Nephron progenitor cell (in vitro differentiated cells): ENCODE data around the gene GDPD5.

Experiments
- DNase-seq: peaks from one replicate; pipeline ENCODE4 v3.0.0; 2021
- H3K27ac Mint-ChIP-seq: 2 replicates; pipeline ENCODE4 v1.8.0; 2021; ENCODE audit warnings: mild to moderate bottlenecking, moderate library complexity, mixed read lengths
- H3K27me3 Mint-ChIP-seq: 2 replicates; pipeline ENCODE4 v1.8.0; 2021; ENCODE audit warnings: mild to moderate bottlenecking, low read depth, mixed read lengths; ENCODE audit not compliant: poor library complexity
- H3K36me3 Mint-ChIP-seq: 2 replicates; pipeline ENCODE4 v1.8.0; 2021; ENCODE audit warnings: low read depth, mixed read lengths
- H3K4me1 Mint-ChIP-seq: 2 replicates; pipeline ENCODE4 v1.8.0; 2021; ENCODE audit warnings: mixed read lengths
- H3K4me3 Mint-ChIP-seq: 2 replicates; pipeline ENCODE4 v1.8.0; 2021; ENCODE audit warnings: mild to moderate bottlenecking, moderate library complexity, mixed read lengths
- H3K9me3 Mint-ChIP-seq: 2 replicates; pipeline ENCODE4 v1.8.0; 2021; ENCODE audit warnings: mild to moderate bottlenecking, moderate library complexity, mixed read lengths
- CTCF ChIP-seq: fragments of 200-600 bp; sonication (generic); IDR thresholded peaks from 2 replicates; pipeline ENCODE4 v1.5.0; 2021; ENCODE audit warnings: antibody characterized with exemption

Gene GDPD5

DNA sequence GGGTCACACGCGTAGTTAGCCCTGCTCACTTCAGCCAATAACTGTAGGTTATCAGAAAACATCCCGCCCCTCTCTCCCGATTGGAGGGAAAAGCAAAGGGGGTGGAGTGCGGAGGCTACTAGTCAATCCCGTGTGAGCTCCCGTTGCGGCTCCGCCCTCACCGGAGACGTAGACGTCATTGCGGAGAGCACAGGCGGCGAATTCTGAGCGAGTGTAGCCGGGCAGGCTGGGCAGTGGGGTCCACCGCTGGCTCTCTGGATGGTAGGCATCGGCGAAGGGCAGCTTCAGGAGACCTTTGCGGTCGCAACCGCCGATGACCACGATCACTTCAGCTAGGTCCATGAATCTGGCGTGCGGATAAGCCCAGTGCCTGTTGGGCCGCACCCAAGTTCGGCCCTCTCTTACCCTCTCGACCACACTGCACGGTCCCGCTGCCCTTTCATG, 97.4 kb downstream of the GDPD5 start:
- Mint-ChIP-seq H3K4me3 (peak overlapping the region; percentile 15), H3K36me3 (peaks cover 32% of the 10 kb centered on the region), H3K27me3 (peaks cover 74% of the 10 kb centered on the region), H3K9me3 (peaks cover 22% of the 10 kb centered on the region), H3K27ac (no peak overlapping the region), H3K4me1 (peaks cover 39% of the 10 kb centered on the region)
- no peak for TF ChIP-seq CTCF
- DNase-seq: no peak

GRCh38 chr11:75427181-75427580, 98.6 kb downstream of the GDPD5 start:
- Mint-ChIP-seq H3K4me3 (no peak overlapping the region), H3K9me3 (peaks cover 22% of the 10 kb centered on the region), H3K27me3 (peaks cover 63% of the 10 kb centered on the region), H3K36me3 (peaks cover 42% of the 10 kb centered on the region), H3K4me1 (peaks cover 28% of the 10 kb centered on the region), H3K27ac (no peak overlapping the region)
- no peak for TF ChIP-seq CTCF
- no peak for DNase-seq

DNA sequence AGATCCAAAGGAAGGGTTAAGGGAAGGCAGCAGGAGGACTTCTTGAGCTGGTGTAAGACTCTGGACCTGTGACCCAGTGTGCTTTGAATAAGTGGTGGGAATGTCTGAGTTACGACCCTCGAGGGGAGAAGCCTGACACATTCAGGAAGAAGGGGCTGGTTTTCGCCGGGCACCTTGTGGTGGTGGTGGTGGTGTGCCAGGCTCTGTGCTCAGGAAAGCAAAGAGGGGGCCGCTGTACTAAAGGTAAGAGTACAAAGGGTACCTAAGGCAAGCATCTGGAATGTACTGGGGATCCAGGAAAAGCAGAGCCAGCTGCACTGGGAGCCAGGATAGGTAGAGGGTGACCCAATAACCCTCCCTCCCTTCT, 99.0 kb downstream of the GDPD5 start:
- no peak overlapping the region for H3K27ac Mint-ChIP-seq
- H3K9me3 Mint-ChIP-seq: peaks cover 22% of the 10 kb centered on the region
- no peak overlapping the region for H3K4me3 Mint-ChIP-seq
- peaks cover 47% of the 10 kb centered on the region for H3K36me3 Mint-ChIP-seq
- no peak for TF ChIP-seq CTCF
- no peak for DNase-seq
- H3K4me1 Mint-ChIP-seq: peaks cover 25% of the 10 kb centered on the region
- H3K27me3 Mint-ChIP-seq: peaks cover 58% of the 10 kb centered on the region

DNA sequence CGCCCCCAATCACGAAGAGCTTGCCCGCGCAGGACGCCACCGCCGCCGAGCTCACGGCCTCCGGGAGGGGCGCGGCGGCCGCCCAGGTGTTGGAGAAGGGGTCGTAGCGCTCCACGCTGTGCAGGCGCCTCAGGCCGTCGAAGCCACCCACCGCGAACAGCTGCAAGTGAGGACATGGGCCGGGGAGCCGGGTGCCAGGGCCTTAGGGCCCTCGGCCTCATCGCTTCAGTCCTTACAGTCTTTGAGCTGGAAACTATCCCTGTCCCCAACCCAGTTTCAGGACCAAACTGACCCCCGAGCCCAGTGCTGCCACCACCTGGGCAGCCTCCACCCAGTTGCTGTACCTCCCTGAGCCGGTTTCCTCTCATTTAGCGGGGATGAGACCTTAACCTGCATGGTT, 100.3 kb downstream of the GDPD5 start:
- Mint-ChIP-seq H3K4me3 (no peak overlapping the region), H3K27ac (no peak overlapping the region), H3K36me3 (peaks cover 50% of the 10 kb centered on the region), H3K4me1 (peaks cover 17% of the 10 kb centered on the region), H3K9me3 (peaks cover 19% of the 10 kb centered on the region), H3K27me3 (peaks cover 45% of the 10 kb centered on the region)
- DNase-seq: no peak
- no peak for TF ChIP-seq CTCF

DNA sequence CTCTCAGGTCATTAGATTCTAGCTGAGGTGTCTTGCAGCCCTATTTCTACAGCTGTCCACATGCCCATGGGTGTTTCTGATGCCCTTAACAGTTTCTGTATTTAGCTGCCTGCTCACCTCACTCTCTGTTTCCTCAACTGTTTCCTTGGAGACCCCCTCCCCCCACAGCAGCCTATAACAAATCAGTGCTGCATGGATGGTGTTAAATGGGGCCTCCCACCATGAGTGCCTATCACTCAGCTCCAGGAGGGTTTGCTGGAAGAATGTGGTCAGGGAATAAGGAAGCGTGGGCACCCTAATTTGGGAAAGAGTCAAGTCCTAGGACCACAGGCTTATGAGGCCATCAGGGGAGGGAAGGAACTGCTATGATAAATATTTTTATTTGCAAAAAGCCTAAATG, 101.3 kb downstream of the GDPD5 start:
- Mint-ChIP-seq H3K4me3 (no peak overlapping the region), H3K9me3 (peaks cover 17% of the 10 kb centered on the region), H3K27me3 (peaks cover 41% of the 10 kb centered on the region), H3K27ac (no peak overlapping the region), H3K36me3 (peaks cover 49% of the 10 kb centered on the region), H3K4me1 (peaks cover 16% of the 10 kb centered on the region)
- TF ChIP-seq CTCF: no peak
- DNase-seq: no peak

DNA sequence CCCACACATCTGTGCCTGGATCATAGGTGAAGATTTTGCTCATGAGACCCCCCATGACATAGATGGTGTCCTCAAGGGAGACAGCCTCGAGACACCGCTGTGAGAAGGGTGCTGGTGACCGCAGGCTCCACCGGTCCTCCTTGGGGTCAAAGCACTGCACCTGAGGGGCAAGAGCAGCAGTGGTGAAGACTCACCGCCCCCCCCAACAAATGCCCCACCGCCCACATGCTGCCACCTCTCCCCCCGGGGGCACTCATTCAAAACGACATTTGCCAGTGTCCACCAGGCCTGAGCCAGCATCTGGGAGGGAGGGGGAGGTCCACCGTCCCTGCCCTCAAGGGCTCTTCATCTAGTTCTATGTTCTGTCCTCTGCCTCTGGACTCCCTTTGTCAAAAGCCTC, 102.0 kb downstream of the GDPD5 start:
- peaks cover 16% of the 10 kb centered on the region for H3K4me1 Mint-ChIP-seq
- H3K9me3 Mint-ChIP-seq: peaks cover 10% of the 10 kb centered on the region
- no peak for TF ChIP-seq CTCF
- no peak for DNase-seq
- H3K36me3 Mint-ChIP-seq: peaks cover 43% of the 10 kb centered on the region
- no peak overlapping the region for H3K27ac Mint-ChIP-seq
- peaks cover 35% of the 10 kb centered on the region for H3K27me3 Mint-ChIP-seq
- no peak overlapping the region for H3K4me3 Mint-ChIP-seq
